ENCODE results near the gene ATG3.

Gene ATG3

DNA sequence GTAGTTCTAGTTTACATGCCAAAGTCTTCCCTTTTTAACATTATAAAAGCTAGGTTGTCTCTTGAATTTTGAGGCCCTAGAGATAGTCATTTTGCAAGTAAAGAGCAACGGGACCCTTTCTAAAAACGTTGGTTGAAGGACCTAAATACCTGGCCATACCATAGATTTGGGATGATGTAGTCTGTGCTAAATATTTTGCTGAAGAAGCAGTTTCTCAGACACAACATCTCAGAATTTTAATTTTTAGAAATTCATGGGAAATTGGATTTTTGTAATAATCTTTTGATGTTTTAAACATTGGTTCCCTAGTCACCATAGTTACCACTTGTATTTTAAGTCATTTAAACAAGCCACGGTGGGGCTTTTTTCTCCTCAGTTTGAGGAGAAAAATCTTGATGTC is 21.3 kb upstream of the ATG3 start:
- H3K4me3 ChIP-seq (replicated peaks; ENCODE audit: low read depth, low read length), result no peak overlapping the region
- no peak for DNase-seq (ENCODE audit: extremely low read depth, low read depth)
- TF ChIP-seq, protein P1, sequence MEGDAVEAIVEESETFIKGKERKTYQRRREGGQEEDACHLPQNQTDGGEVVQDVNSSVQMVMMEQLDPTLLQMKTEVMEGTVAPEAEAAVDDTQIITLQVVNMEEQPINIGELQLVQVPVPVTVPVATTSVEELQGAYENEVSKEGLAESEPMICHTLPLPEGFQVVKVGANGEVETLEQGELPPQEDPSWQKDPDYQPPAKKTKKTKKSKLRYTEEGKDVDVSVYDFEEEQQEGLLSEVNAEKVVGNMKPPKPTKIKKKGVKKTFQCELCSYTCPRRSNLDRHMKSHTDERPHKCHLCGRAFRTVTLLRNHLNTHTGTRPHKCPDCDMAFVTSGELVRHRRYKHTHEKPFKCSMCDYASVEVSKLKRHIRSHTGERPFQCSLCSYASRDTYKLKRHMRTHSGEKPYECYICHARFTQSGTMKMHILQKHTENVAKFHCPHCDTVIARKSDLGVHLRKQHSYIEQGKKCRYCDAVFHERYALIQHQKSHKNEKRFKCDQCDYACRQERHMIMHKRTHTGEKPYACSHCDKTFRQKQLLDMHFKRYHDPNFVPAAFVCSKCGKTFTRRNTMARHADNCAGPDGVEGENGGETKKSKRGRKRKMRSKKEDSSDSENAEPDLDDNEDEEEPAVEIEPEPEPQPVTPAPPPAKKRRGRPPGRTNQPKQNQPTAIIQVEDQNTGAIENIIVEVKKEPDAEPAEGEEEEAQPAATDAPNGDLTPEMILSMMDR (IDR thresholded peaks at IDR 0.05; ENCODE audit: low read depth, low read length, missing control alignments), result no peak

DNA sequence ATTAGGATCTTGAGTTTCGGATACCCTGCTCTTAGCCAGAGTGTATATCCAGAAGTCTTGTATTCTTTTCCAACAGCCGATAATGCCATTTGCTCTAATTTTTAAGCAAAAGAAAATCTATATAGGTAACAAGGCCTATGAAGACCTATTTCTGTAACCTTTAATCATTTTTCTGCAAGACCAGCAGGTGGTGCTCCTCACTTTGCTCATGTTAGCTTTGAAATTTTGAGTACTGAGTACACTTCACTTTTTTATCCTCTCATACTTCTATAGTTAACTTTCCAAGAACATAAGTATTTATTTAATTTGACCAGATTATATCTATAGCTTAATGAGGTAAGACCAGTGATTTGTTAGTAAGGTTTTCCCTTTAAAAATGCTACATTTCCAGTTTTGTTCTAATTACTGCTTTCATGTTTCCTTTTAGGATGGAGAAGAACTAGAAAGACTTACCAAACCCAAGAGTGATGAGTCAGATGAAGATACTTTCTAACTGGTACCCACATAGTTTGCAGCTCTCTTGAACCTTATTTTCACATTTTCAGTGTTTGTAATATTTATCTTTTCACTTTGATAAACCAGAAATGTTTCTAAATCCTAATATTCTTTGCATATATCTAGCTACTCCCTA is 20.6 kb upstream of the ATG3 start:
- no peak overlapping the region for H3K4me3 ChIP-seq (replicated peaks; ENCODE audit: low read depth, low read length)
- no peak for DNase-seq (ENCODE audit: extremely low read depth, low read depth)
- TF ChIP-seq, protein P1 (IDR thresholded peaks at IDR 0.05; ENCODE audit: low read depth, low read length, missing control alignments), result peak; percentile 60

DNA sequence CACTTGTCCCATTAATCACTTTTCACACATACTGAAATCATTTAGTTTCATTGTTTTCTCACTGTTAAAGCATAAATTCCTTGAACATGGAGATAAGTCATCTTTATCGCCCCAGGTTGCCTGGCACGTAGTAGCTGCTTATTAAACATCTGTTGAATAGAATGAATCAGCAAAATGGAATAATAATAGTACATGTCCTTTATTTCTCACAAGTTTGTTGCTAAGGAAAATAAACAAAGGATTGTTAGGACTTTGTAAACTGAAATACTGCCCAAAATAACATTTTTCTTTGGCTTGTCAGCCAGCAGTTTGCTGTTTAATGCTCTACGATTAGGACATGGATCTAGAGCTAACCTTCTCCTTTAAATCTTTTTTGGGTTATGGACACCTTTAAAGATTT is 17.9 kb upstream of the ATG3 start:
- DNase-seq (ENCODE audit: extremely low read depth, low read depth), result no peak
- TF ChIP-seq, protein P1 (IDR thresholded peaks at IDR 0.05; ENCODE audit: low read depth, low read length, missing control alignments), result no peak
- no peak overlapping the region for H3K4me3 ChIP-seq (replicated peaks; ENCODE audit: low read depth, low read length)

DNA sequence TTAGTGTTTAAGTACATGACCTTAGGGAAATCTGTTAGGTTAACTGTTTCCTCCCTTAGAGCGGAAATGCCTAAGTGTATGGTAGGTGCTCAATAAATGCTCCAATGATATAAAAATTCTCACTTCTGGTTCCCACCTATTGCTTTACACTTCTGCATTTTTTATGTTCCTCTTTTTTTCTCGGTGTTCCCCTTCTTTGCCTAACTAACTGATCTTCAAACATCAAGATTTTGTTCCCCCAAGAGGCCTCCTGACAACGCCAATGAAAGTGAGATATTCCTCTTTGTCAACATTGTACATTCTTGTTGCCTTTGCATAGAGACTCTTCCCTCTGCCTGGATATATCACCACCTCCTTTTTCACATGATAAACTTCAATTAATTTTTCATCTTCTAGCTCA is 17.5 kb upstream of the ATG3 start:
- DNase-seq (ENCODE audit: extremely low read depth, low read depth), result no peak
- TF ChIP-seq, protein P1 (IDR thresholded peaks at IDR 0.05; ENCODE audit: low read depth, low read length, missing control alignments), result no peak
- H3K4me3 ChIP-seq (replicated peaks; ENCODE audit: low read depth, low read length), result no peak overlapping the region

DNA sequence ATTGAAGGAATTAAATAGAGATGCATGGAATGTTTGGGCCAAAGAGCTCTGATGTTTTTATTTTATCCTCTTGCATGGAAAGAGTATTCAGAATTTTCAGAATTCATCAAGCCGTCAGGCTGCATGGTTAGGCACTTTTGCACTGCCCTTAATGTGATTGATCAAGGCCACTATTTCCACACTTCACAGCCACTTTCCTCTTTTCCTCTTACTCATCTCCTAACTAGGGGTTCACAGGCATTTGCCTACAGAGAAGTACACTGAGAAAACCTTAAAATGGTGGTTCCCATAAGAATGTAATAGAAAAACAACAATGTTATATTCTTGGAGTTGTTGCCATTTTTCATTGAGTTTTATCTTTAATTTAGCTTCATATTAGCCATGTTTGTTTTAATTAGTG is 10.9 kb upstream of the ATG3 start:
- TF ChIP-seq, protein P1 (IDR thresholded peaks at IDR 0.05; ENCODE audit: low read depth, low read length, missing control alignments), result no peak
- H3K4me3 ChIP-seq (replicated peaks; ENCODE audit: low read depth, low read length), result no peak overlapping the region
- no peak for DNase-seq (ENCODE audit: extremely low read depth, low read depth)

DNA sequence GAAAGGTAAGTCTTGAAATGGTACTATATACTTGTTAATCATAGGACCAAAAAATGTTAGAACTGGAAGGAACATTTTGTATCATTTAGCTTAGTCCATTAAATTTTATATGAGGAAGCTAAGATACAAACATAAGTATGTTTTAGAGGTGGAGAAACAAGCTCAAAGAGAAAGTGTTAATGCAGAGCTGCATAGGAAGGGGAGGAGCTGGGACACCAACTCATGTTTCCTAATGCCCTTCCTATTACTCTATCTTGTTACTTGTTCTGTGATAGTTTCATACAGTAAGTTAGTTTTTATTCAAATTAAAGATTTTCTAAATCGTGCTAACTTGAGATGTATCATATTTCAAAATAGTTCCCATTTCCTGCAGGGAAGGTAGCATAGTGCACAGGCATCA is 7.5 kb upstream of the ATG3 start:
- no peak for DNase-seq (ENCODE audit: extremely low read depth, low read depth)
- H3K4me3 ChIP-seq (replicated peaks; ENCODE audit: low read depth, low read length), result no peak overlapping the region
- TF ChIP-seq, protein P1 (IDR thresholded peaks at IDR 0.05; ENCODE audit: low read depth, low read length, missing control alignments), result no peak

DNA sequence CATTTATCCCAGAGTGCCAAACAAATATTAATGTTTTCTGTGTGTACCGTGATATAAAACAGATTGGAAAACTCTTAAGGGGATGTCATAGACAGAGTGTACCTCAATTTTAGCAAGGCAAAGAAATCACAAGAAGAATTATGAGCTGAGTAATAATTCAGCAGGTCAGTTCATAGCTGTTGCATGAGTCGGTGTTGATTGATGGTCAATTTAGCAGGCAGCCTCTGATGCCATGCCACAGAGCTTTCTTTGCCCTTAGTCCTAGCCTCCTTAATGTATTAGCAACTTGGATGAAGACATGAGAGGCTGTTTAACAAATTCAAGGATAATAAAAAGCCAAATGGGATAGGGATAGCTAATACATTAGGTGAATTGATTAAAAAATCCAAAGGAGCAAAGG is 6.9 kb upstream of the ATG3 start:
- TF ChIP-seq, protein P1 (IDR thresholded peaks at IDR 0.05; ENCODE audit: low read depth, low read length, missing control alignments), result no peak
- no peak for DNase-seq (ENCODE audit: extremely low read depth, low read depth)
- no peak overlapping the region for H3K4me3 ChIP-seq (replicated peaks; ENCODE audit: low read depth, low read length)

Measured in HFF-Myc (cell line).